Suppressor macrophage treated with lipopolysaccharide for 1 hour (primary cell): ENCODE measurements around the gene APLP1.

Experiments used
- DNase-seq, 3 donors: peaks; one replicate each; pipeline ENCODE4 v3.0.0-alpha.2; 2020 to 2022

The APLP1 gene

GRCh38 chr19:35853038-35853756 lies 15.2 kb upstream of the APLP1 start:
- DNase-seq = no peak

GRCh38 chr19:35856546-35857149 lies 11.7 kb upstream of the APLP1 start, which contains the start of gene KIRREL2:
Gene KIRREL2, plus strand, starts transcription at chr19:35856911. Its CDS starts 209 bp downstream, at chr19:35857120.
- peak in 1 of 3 donors; percentile 31 for DNase-seq

GRCh38 chr19:35858311-35858710 lies 10.1 kb upstream of the APLP1 start:
- no peak for DNase-seq

- no peak for DNase-seq
Measured at GRCh38 chr19:35859414-35859813, 9.0 kb upstream of the APLP1 start.

GRCh38 chr19:35860436-35860817 lies 7.9 kb upstream of the APLP1 start:
- DNase-seq = no peak

GRCh38 chr19:35860818-35861639 lies 7.3 kb upstream of the APLP1 start:
- DNase-seq = no peak

- no peak for DNase-seq
Measured at GRCh38 chr19:35861640-35862160, 6.7 kb upstream of the APLP1 start.

- no peak for DNase-seq
Measured at GRCh38 chr19:35862528-35862927, 5.8 kb upstream of the APLP1 start.

GRCh38 chr19:35863018-35863417 lies 5.4 kb upstream of the APLP1 start:
- DNase-seq = no peak

GRCh38 chr19:35868823-35869326 lies 501 bp downstream of the APLP1 start:
- DNase-seq = no peak

GRCh38 chr19:35869327-35870123 lies 1.2 kb downstream of the APLP1 start:
- peak; percentile 79 to 90 (median 80) for DNase-seq

- peak; percentile 44 to 63 (median 44) for DNase-seq
Measured at GRCh38 chr19:35870124-35870736, 1.9 kb downstream of the APLP1 start.

- no peak for DNase-seq
Measured at GRCh38 chr19:35870798-35871197, 2.4 kb downstream of the APLP1 start.

GRCh38 chr19:35871611-35872010 lies 3.2 kb downstream of the APLP1 start:
- DNase-seq = no peak

GRCh38 chr19:35872180-35872579 lies 3.8 kb downstream of the APLP1 start:
- DNase-seq = no peak

- DNase-seq = no peak
Measured at GRCh38 chr19:35874392-35874930, 6.1 kb downstream of the APLP1 start.

- no peak for DNase-seq
Measured at GRCh38 chr19:35879068-35879467, 10.7 kb downstream of the APLP1 start.

GRCh38 chr19:35879770-35880317 lies 11.5 kb downstream of the APLP1 start:
- peak; percentile 95 to 99 (median 98) for DNase-seq

GRCh38 chr19:35882114-35882832 lies 13.9 kb downstream of the APLP1 start:
- DNase-seq = peak; percentile 64 to 86 (median 79)

- DNase-seq = no peak
Measured at GRCh38 chr19:35883882-35884281, 15.5 kb downstream of the APLP1 start.
